ENCODE measurements around the gene MAP3K12. TPM values are rescaled to one million over a fixed set of nuclear protein-coding genes. Genes with fewer than 3 reads are reported as not detected.
A peak's percentile ranks its signal among the peaks of the same experiment; 100 is the strongest.

The MAP3K12 gene
- total and polyA plus RNA-seq, 2 donors from 2014 or later, result 15.2 to 21.8 TPM

DNA sequence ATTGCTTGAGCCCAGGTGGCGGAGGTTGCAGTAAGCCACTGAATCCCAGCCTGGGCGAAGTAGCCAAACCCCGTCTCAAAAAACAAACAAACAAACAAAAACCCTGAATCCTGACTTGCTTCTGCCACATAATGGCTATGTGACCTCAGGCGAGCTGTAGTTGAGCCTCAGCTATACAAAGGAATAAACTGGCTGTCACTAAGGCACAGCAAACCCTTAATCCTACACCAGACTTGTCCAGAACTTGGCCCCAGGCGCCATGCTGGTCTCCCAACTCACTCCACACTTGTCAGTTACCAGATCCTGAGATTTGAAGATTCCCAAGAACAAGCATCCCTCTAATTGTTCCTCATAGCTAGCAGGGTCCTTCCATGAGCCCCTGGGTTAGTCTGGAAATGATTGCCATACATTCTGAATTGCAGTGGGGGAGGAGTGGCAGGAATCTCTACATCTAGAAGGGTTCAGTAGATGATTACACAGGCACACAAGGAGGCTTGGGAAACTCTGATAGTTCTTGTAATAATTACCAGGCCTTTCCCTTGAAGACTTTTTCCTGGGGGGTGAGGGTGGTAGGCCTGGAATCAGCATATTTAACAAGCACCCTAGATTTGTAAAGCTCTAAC, 9.9 kb downstream of the MAP3K12 start:
- intact Hi-C loops (cut with DNase I), result no loop called here
- FAIRE-seq (no peak), DNase-seq (peak in 4 of 5 donors; percentile 58 to 87 (median 71))
- Histone ChIP-seq H3K27ac (ENCODE audit: low read depth in 2 of 2, low read length in 2 of 2) (peak overlapping the region in 1 of 2 donors; percentile 40), H3K27me3 (ENCODE audit: control insufficient read depth, insufficient read depth, low read length) (no peaks in the 10 kb centered on the region), H3K4me3 (ENCODE audit: low read length in 3 of 3) (no peak overlapping the region), H3K9me3 (ENCODE audit: control insufficient read depth in 2 of 3, insufficient read depth in 1 of 3, low read length in 3 of 3) (no peaks in the 10 kb centered on the region), H3K9ac (ENCODE audit: low read length in 3 of 3) (no peak overlapping the region), H3K36me3 (ENCODE audit: control insufficient read depth in 2 of 3, insufficient read depth in 3 of 3, low read length in 3 of 3) (peaks cover 6 to 15% (median 14%) of the 10 kb centered on the region in 3 donors), H3K4me1 (ENCODE audit: control insufficient read depth in 2 of 3, insufficient read depth in 2 of 3, low read depth in 1 of 3, low read length in 3 of 3) (peaks cover 3 to 14% (median 8%) of the 10 kb centered on the region in 3 donors)
- TF ChIP-seq CTCF (IDR thresholded peaks at IDR 0.05; ENCODE audit: borderline replicate concordance, extremely low read depth, insufficient read depth), result no peak

DNA sequence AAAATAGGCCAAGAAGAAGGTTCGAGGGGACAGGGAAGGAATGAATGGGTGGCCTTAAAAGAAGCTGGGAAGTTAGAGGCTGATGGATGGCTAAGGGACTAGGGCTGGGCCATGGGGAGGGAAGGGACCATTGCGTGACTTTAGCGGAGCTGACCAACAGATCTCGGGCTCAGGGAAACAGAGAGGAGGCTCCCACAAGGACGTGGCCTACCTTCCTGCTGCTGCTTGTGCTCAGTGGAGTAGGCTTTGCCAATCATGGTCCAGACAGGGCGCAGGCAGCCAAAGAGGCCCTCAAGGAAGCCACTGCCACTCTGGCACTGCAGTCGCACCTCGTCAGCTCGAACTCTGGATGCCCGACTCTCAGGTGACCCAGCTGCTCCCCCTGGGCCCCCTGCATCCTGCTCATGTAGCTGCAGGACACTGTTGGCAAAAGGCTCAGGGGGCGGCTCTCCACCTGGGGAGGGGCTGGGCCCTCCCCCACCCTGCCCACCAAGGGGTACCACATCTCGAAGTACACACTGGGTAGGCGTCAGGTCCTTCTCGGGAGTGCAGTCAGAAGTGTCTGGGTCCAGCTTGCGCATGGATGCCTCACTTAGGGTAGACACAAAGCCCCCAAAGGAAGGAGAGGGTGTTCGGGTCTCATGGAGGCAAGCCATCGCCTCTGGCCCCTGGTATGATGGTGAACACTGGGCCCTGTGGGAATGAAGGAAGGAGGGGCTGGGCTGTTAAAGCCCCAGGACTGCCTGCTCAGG, 12.3 kb downstream of the MAP3K12 start:
- Histone ChIP-seq H3K36me3 (ENCODE audit: control insufficient read depth in 2 of 3, insufficient read depth in 3 of 3, low read length in 3 of 3) (peaks cover 9 to 22% (median 17%) of the 10 kb centered on the region in 3 donors), H3K27me3 (ENCODE audit: control insufficient read depth, insufficient read depth, low read length) (no peaks in the 10 kb centered on the region), H3K27ac (ENCODE audit: low read depth in 2 of 2, low read length in 2 of 2) (no peak overlapping the region), H3K9ac (ENCODE audit: low read length in 3 of 3) (no peak overlapping the region), H3K4me3 (ENCODE audit: low read length in 3 of 3) (no peak overlapping the region), H3K4me1 (ENCODE audit: control insufficient read depth in 2 of 3, insufficient read depth in 2 of 3, low read depth in 1 of 3, low read length in 3 of 3) (peaks cover under 1 to 3% (median 3%) of the 10 kb centered on the region in 3 donors), H3K9me3 (ENCODE audit: control insufficient read depth in 2 of 3, insufficient read depth in 1 of 3, low read length in 3 of 3) (no peaks in the 10 kb centered on the region)
- DNase-seq (peak in 1 of 5 donors; percentile 63), FAIRE-seq (no peak)
- TF ChIP-seq CTCF (IDR thresholded peaks at IDR 0.05; ENCODE audit: borderline replicate concordance, extremely low read depth, insufficient read depth), result no peak
- intact Hi-C loops (cut with DNase I), result no loop called here

DNA sequence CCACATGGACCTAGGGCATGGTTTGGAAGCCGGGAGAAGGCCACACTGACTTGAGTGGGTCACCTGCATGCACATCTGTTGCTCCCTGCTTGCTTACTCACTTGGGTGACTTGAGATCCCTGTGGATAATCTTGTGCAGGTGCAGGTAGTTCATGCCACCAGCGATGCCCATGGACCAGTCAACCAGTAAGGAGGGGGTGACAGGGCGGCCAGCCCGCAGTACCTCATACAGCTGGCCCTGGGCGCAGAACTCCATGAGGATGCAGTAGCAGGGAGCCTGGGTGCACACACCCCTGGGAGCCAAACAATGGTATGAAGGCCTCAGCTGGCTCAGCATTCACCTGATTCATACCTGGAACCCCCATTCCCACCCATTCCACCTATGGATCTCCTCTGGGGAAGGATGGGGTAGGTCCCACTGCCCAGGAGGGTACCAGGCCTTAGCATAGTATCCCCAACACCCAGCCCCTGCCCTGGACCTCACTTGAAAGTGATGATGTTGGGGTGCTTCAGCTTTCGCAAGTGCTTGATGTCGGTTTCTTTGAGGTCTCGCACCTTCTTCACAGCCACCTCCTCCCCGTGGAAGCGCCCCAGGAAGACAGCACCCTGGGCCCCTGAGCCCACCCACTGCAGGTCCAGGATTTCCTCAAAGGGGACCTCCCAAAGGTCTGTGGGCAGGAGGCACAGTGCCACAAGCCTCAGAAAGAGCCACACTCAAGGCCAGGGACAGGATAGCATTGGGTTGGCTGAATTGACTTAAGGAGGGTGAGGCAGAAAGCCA, 13.1 kb downstream of the MAP3K12 start:
- H3K36me3 ChIP-seq (ENCODE audit: control insufficient read depth in 2 of 3, insufficient read depth in 3 of 3, low read length in 3 of 3), result peaks cover 9 to 24% (median 24%) of the 10 kb centered on the region in 3 donors

More for the DNA sequence above, 13.1 kb downstream of the MAP3K12 start:
- Histone ChIP-seq H3K27ac (ENCODE audit: low read depth in 2 of 2, low read length in 2 of 2) (no peak overlapping the region), H3K9ac (ENCODE audit: low read length in 3 of 3) (no peak overlapping the region), H3K27me3 (ENCODE audit: control insufficient read depth, insufficient read depth, low read length) (no peaks in the 10 kb centered on the region), H3K9me3 (ENCODE audit: control insufficient read depth in 2 of 3, insufficient read depth in 1 of 3, low read length in 3 of 3) (no peaks in the 10 kb centered on the region), H3K4me3 (ENCODE audit: low read length in 3 of 3) (no peak overlapping the region), H3K4me1 (ENCODE audit: control insufficient read depth in 2 of 3, insufficient read depth in 2 of 3, low read depth in 1 of 3, low read length in 3 of 3) (peaks cover 0 to 3% (median 3%) of the 10 kb centered on the region in 3 donors)
- intact Hi-C loops (cut with DNase I), result no loop called here
- FAIRE-seq (no peak), DNase-seq (peak in 1 of 5 donors; percentile 57)
- TF ChIP-seq CTCF (IDR thresholded peaks at IDR 0.05; ENCODE audit: borderline replicate concordance, extremely low read depth, insufficient read depth), result no peak

All from kidney (tissue), 14 donors.